Stimulated activated CD4-positive, alpha-beta T cell treated with anti-CD3 and anti-CD28 coated beads, Interleukin-1b, Interleukin-23, amount 100 ng/mL, for 1 hour (primary cell): ENCODE measurements around the gene CFAP46.
"Not testable (repeated sequence)": the region's sequence is repeated elsewhere in the genome, so short reads cannot be mapped to it uniquely, and the experiment has no call there.

ENCODE experiments used
- DNase-seq, 2 donors: peaks; one replicate each; pipeline ENCODE4 v3.0.0-alpha.2; 2020; ENCODE audit warnings: low read depth in 2 of 2

Gene CFAP46

DNA sequence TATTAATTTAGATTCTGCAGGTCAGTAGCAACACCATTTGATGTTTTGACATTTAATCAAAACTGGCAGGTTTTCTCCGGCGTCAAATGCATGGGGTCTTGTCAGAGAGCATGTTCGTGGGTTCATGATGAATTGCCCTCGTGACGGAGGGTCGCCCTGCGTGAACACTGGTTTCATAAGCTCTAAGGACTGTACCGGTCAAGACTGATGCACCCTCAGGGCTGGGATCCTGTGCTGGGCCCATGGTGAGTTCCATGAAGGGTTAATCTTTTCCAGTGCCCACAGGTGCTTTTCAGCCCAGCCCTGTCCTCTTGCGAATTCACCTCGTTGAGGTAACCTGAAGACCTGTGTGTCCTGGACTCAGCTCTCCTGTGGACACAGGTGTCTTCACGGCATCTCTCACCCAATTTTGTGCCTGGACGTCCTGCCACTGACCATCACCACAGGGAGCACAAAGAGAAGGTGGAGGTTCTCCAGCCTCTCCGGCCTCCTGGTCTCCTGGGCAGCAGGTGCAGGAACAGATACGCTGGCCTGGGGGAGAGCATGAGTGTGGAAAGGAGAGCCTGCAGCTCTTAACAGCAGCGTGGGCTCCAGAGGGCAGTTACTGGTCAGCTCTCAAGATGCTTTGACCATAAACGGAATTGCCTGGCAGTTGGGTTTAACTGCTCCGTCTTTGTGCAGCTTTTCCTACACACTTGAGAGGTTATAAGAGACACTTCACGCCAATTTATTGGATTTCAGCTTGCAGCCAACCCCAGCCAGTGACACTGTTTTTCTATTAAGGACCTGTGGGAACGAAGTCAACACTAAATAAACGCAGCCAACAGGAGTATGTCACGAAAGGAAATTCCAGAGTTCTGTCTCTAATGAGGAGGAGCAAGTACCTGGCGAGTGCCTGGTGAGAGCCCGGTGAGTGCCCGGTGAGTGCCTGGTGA lies 37.4 kb upstream of the CFAP46 start:
- DNase-seq, result no peak

DNA sequence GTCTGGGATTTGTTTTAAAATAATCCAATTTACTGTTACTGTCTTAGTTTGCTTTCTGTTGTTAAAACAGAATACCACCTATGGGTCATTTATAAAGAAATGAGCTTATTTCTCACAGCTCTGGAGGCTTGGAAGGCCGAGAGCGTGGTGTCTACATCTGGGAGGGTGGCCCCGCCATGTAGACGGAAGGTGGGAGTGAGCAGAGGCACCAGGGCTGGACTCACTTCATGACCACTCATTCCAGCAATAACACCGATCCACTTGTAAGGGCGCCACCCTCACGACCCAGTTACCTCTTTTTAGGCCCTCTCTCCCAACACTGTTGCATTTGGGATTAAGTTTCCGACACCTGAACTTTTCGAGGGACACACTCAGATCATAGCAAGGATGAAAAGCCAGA lies 36.2 kb upstream of the CFAP46 start:
- DNase-seq, result no peak

DNA sequence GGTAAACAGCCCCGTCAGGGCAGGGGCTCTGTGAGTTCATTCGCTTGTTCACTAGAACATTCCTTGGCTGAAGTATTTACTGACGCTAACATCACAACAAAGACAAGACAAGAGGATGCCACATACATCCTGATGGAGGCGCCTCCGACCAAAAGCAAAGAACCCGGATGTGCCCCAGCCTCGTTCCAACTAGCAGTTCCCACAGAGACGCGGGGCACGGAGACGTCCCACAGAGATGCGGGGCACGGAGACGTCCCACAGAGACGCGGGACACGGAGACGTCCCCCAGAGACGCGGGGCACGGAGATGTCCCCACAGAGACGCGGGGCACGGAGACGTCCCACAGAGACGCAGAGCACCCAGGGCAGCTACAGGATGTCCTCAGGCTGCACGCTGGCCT lies 35.4 kb upstream of the CFAP46 start:
- DNase-seq, result no peak

DNA sequence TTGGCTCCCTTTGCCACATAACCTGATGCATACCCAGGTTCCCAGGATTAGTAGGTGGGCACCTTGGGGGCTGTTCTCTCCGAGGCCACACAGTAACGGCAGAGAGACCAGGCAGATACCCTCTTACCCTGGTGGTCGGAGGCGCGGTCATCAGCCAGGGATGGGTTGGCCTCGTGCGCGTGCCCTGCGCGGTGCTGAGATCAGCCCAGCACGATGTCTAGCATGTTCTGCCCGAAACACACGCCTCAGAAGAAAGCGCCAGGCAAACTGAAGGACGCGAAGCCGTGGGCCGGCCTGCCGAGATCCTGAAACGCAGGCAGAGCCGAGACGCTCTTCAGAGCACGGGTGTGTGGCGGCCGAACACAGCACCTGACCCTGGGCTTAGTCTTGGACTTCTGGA lies 34.7 kb upstream of the CFAP46 start:
- DNase-seq, result no peak

DNA sequence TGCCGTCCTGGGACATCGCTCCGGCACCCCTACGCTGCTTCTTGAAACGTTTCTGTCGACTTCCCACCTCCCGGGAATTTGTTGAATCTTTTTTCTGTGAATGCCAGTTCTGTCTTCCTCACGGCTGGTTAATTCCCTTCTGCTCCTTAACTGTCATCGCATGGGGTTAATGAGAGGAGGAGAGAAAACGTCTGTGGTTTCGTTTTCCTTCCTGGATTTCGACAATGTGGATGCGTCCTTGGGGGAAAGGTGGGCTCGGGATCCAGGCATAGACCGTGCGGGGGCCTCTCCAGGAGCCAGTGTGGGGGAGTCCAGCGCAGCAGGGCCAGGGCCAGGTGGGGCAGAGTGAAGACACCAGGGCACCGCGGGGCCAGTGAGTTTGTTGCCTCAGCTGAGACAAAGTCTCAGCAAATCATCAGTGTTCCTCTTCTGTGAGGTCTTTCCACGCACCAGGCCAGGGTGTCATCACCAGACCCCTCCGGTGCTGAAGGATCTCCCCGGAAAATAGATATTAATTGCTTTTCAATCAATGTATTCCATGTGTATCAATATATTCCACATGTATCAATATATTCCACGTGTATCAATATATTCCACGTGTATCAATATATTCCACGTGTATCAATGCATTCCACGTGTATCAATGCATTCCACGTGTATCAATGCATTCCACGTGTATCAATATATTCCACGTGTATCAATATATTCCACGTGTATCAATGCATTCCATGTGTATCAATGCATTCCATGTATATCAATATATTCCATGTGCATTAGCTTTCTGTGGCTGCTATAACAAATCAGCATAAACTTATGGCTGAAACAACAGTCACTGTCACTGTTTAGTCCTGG lies 33.7 kb upstream of the CFAP46 start:
- DNase-seq, result no peak

DNA sequence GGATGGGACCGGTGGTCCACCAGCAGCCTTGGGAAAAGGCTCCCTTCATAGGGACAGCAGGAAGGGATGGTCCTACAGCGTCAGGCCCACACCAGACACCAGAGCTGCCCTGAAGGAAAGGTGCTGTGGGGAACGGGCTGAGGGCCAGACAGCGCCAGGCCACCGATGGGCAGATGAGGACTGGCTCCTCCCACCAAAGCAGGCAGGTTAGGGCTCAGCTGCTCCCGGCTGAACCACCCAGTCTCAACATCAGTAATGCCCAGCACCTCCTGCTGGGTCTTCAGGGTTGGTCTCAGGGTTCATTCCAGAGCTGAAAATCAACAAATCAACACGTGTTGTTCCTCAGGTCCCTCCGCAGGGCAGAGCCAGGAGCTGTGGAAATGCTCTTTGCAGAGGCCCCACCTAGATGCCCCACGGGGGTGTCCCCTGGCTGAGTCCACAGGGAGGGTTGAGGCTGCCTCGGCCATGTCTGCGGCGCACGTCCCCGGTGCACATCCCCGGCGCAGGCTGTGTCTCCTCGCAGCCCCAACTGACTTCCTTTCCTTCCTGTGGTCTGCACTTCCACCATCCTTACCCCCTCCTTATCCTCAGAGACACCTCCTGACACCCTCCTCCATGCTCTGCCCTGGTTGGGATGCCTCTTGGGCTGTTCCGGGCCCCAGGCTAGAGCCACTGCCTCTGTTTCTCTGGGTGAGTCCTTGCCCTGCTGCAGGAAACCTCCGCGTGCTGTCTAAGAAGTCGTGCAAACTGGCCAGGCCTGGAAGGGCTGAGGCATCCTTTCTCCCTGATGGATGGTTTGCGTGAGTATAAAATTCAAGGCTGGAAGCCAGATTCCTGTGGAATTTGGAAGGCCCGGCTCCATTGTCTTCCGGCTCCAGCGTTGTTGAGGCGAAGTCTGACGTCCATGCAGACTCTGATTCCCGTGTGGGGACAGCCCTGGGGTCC lies 32.8 kb upstream of the CFAP46 start:
- DNase-seq, result no peak

DNA sequence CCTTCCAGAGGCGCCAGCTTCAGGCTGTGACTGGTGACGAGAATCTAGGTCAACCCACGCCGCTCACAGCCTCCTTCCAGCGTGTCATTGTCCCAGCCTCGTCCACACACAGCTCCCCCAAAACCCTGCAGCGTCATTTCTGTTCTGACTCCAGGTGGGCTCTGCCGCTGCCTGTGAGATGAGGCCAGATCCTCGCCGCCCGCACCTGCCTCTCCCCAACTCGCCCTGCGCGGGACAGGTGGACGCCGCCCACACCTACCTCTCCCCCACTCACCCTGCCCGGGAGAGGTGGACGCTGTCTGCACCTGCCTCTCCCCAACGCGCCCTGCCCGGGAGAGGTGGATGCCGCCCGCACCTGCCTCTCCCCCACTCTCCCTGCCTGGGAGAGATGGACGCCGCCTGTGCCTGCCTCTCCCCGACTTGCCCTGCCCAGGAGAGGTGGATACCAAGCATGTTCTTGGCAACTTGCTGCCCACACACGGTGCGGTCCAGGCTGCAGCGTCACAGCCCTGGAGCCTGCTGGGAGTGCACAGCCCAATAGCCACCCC lies 32.0 kb upstream of the CFAP46 start:
- no peak for DNase-seq

DNA sequence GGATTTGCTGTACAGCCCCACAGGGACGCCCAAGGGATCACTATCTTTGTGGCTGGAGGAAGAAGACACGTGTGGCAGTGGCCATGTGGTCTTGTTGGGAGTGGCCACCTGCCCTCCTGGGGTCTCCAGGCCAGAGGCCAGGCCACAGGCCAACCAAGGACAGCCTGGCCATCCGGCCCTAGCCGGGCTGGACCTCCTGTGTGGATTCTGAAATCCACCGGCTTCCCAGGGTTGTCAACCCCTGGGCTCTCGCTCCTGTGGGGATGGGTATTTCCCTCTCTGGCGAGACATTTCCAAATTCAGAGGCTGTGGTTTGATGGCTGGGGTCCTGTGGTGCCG lies 31.5 kb upstream of the CFAP46 start:
- no peak for DNase-seq

DNA sequence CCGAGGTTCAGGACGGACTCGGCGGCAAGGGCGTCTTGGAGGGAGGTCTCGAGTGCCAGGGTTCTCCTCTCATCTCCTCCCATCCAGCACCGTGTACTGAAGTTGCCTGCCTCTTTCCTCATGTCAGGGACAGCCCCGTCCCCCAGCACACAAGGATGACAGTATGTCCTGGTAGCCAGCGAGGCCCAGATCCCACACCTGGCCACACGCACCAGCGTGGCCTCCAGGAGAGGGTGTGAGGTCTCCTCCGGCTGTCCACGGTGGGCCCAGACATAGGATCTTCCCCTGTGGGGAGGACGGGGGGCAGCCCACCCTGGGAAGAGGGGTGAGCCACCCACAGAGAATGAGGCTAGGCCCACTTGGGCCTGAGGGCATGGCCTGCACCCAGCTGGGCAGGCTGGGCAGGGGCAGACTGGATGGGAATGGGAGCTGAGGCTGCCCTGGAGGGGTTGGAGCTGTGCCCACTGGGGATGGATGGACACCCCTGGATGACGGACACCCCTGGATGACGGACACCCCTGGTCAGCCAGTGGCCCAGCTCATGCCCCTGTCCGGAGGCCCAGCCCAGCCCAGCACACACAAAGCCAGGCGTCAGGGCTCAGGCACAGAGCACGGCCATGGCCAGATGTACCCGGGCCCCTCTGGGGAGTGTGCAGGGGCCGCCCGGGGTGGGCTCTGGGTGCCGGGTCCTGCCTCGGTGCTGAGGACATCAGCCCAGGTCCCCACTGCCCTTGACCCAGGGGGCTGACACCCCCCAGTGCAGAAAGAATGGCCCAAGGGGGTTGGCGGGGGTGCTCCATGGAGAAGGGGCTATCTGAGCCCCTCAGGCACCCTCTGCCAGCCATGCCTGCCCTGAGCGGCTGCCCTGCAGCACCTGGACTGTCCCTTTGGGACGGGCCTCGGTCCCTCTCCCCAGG lies 30.9 kb upstream of the CFAP46 start:
- DNase-seq, result no peak

DNA sequence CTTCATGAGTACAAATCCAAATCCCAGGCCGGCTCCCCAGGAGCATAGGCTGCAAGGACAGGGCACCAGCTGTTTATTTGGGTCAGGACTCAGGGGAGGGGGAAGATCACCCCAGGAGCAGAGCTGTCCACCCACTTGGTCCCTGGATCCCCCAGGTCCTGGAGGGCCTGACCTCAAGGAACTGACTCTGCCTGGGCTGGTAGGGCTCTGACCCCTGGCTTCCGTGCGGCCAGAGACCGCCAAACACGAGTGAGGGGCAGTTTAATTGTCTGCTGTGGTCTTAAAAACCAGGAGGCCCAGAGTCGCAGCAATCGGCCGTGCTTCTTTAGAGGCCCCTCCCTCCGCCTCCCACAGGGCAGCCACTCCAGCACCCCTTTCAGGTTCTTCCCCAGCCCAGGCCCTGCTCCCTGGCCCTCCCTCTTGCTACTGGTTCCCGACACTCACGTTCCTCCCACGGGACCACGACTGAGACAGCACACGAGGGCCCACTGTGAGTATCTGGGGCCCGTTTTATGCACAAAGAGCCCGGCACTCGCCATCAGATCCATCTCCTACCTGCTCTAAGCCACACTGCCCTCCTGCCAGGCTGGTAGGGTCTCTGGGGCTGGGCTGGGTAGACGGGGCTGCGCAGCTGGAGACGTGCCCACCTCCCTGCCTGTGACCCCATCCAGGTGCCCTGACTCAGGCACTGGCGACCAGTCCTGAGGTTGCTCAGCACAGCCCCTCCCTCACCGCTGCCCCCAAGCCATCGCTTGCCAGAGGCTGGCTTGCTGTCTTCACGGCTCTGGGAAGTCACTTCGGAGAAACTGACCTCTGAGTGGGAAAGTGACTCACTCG lies 30.0 kb upstream of the CFAP46 start:
- no peak for DNase-seq

DNA sequence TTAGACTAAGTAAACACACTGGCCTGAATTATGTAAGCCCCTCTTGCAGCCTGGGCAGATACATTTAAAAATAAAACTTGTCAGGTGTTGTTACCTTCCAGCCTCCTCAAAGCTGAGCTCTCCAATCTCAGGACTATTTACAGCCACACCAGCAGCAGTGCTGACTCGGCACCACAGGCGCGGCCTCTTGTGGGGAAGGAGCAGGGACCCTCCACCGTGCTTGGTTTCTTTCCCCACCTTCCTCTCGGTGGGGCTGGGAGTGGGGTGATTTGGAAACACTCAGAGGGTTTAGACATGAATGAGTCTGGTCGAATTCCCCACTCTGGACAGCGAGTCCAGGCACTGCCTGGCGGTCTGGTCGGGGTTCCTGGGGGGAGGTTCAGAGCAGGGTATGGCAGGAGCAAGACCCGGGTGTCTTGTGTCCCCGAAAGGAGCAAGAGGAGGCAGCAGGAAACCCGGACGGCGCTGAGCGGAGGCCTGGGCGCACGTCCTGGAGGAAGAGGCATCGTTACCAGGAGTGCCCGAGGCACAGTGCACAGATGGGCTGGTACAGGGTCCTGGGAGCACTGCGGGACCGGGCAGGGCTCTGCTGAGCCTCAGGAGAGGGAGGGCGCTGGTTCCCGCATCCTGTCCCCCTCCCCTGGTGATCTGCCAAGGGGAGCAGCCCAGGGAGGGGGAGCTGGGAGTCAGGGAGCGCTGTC lies 29.2 kb upstream of the CFAP46 start:
- no peak for DNase-seq

DNA sequence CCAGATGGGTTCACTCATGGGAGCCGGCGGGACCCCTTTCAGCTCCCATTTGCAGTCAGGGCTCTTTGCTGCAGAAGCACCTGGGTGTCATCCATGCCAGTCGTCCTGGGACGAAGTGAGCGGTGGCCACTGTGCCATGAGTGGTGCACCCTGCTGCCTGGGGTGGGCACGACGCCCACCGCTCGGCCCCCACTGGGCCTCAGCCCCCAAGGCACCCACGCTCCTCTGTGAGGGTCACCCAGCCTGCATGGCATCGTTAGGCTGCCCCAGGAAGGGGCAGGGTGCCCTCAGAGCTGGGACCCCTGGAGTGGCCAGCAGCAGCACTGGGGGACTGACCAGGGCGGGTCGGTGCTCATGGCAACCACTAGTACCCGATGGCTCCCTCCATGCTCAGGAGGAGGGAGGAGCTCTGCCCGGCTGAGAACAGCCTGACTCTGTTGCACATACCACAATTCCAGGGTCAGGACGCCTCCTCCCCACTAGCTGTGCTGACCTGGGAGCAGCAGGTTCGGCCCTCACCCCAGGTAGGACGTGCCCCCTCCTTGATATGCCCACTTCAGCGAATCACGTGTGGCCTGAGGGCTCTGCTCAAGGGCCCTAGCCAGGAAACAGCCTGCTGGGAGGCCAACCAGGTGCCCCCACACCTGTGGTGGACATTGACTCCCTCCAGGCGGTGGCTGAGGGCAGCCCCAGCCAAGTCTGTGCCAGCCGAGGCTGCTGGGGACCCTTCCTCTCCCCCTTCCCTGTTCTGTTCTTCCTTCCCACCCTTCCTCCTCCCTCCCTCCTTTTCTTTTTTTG lies 28.5 kb upstream of the CFAP46 start:
- DNase-seq, result no peak

DNA sequence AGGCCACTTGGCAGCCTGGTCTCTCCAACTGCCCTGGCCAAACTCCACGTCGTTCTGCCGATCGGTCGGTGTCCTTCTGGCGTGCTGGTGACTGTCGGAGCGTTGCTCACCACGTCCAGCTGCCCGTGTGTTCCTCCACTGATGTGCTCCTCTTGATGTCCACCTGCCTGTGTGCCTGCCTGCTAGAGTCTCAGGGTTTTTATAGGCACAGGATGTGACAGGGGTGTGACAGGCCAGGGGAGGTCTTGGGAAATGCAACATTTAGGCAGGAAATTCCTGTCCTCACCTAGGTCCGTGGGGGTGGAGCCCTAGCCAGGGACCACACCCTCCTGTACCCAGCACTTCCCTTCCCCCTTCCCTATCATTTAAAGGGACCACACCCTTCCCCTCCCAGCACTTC lies 25.2 kb upstream of the CFAP46 start:
- DNase-seq, result no peak

DNA sequence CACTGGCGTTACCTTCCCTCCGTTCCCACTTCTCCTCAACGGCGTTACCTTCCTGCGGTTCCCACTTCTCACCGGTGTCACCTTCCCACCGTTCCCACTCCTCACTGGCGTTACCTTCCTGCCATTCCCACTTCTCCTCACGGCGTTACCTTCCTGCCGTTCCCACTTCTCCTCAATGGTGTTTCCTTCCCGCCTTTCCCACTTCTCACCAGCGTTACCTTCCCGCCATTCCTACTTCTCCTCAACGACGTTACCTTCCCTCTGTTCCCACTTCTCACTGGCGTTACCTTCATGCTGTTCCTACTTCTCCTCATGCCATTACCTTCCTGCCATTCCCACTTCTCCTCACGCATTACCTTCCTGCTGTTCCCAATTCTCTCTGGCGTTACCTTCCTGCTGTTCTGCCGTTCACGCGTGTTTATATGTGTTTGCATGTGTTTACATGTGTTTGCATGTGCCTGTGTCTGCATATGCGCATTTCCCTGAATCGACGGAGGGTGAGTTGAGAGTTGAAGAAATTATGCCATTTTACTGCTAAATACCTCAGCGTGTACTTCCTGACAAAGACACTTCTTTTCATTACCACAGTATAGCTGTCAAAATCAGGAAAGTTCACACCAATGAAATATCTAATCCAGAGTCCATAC lies 23.2 kb upstream of the CFAP46 start:
- DNase-seq, result no peak

DNA sequence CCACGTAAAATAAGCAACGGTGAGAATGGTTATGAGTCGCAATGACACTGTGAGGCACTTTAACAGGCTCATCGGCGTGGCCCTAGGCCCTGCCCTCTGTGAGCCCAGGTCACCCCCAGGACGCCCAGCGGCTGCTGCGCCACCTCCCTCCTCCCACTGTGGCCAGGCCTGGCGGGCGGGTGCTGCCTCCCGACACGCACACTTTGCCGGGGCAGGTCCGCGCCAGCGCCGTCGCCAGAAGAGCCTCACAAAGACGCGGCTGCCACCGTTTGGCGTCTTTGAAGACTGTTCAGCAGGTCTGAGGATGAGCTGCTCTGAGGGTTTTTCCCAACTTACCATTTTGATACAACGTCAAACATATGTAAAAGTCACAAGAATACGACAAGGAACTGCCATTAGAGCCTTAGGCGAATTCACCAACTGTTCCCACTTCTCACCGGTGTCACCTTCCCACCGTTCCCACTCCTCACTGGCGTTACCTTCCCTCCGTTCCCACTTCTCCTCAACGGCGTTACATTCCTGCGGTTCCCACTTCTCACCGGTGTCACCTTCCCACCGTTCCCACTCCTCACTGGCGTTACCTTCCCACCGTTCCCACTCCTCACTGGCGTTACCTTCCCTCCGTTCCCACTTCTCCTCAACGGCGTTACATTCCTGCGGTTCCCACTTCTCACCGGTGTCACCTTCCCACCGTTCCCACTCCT lies 22.5 kb upstream of the CFAP46 start:
- not testable (repeated sequence) for DNase-seq

DNA sequence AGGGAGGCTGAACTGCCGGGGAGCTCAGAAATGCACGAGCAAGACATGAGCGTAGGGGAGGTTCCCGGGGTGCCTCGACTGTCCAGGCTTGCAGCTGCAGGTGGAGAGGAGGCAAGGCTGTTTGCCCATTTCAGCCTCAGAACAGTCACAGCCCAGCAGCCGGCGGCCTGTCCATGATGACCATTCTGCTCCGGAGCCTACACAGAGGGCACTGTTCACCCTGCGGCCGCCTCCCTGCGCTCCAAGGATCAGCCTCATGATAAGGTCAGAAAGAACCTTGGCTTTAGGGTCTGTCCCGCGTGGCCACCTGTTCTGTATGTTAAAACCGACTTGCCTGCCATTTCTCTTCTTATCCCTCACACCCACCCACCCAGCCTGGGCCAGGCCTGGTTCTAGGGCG lies 21.9 kb upstream of the CFAP46 start:
- no peak for DNase-seq

DNA sequence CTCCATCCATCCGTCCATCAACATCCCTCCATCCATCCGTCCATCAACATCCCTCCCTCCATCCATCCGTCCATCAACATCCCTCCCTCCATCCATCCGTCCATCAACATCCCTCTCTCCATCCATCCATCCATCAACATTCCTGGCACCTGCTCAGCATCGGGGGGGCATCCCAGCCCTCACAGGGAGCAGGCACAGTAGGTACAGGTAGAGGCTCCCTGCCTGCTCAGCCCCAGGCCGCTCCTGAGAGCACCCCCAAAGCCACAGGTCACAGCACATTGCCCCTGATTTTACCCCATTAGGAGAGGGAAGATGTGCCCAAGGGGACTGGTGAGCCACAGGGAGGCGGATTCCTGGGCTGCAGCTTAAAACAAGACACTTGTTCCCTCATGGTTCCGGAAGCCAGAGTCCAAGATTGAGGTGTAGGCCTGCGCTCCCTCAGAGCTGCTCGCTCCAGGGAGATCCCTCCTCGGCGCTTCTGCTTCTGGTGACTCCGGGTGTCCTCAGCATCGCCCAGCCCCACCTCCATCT lies 21.1 kb upstream of the CFAP46 start:
- DNase-seq, result no peak
